ENCODE measurements around the gene SEMA3B.

DNA sequence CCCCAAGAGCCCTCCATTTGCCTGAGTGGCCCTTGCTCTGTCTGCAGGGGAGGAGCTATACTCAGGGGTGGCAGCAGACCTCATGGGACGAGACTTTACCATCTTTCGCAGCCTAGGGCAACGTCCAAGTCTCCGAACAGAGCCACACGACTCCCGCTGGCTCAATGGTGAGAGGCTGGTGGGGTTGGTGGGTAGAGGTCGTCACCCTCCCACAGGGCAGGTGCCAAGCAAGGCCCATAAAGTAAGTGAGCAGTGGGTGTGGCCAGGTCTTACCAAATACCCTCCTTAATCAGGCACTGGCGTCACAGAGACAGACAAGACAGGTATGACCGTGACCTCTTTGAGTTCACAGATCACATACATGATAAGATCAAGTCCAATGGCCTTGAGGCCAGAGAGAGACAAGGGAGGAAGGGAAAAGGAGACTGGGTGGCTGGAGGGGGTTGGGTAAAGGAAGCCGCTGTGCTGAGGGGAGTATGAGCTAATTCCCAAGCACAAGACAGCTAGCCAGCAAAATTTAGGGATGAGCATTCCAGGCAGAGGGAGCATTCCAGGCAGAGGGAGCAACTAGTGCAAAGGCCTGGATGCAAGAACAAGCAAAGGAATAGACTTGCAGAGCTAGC is 2.5 kb downstream of the SEMA3B start:
- TF ChIP-seq POLR2AphosphoS5 (IDR thresholded peaks at IDR 0.05) (no peak), POLR2A (IDR thresholded peaks at IDR 0.05) (no peak)
- TF ChIP-seq, protein P1, sequence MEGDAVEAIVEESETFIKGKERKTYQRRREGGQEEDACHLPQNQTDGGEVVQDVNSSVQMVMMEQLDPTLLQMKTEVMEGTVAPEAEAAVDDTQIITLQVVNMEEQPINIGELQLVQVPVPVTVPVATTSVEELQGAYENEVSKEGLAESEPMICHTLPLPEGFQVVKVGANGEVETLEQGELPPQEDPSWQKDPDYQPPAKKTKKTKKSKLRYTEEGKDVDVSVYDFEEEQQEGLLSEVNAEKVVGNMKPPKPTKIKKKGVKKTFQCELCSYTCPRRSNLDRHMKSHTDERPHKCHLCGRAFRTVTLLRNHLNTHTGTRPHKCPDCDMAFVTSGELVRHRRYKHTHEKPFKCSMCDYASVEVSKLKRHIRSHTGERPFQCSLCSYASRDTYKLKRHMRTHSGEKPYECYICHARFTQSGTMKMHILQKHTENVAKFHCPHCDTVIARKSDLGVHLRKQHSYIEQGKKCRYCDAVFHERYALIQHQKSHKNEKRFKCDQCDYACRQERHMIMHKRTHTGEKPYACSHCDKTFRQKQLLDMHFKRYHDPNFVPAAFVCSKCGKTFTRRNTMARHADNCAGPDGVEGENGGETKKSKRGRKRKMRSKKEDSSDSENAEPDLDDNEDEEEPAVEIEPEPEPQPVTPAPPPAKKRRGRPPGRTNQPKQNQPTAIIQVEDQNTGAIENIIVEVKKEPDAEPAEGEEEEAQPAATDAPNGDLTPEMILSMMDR (IDR thresholded peaks at IDR 0.05), result no peak

Measured in gastroesophageal sphincter (tissue), 3 donors.